Neural cell (in vitro differentiated cells): ENCODE data around the gene RALGDS. TPM values are rescaled to one million over a fixed set of nuclear protein-coding genes. Genes with fewer than 3 reads are reported as not detected.
A peak's percentile ranks its signal among the peaks of the same experiment; 100 is the strongest.

Experiments
- H2AFZ ChIP-seq: fragments of 200-600, 300-800 bp; sonication (generic), shearing (Covaris generic); 2 replicates; pipeline ENCODE4 v1.6.0; 2014; ENCODE audit warnings: low read depth, mild to moderate bottlenecking, antibody characterized with exemption, low read length, moderate library complexity
- H3F3A ChIP-seq: fragments of 200-600 bp; shearing (Covaris generic); 2 replicates; pipeline ENCODE4 v1.6.1; 2016; ENCODE audit warnings: mild to moderate bottlenecking, moderate library complexity, mixed read lengths, antibody characterized with exemption, low read length; ENCODE audit not compliant: insufficient read depth, poor library complexity, severe bottlenecking
- H3K27ac ChIP-seq: fragments of 200-600, 300-800 bp; sonication (generic), shearing (Covaris generic); 2 replicates; pipeline ENCODE4 v1.5.1; 2014; ENCODE audit warnings: mild to moderate bottlenecking, low read length, moderate library complexity
- H3K27me3 ChIP-seq: fragments of 300-800, 200-600 bp; sonication (generic), shearing (Covaris generic); 2 replicates; pipeline ENCODE4 v1.6.0; 2014; ENCODE audit warnings: mild to moderate bottlenecking, low read depth, low read length, moderate library complexity; ENCODE audit not compliant: insufficient read depth
- H3K36me3 ChIP-seq: fragments of 300-800, 200-600 bp; sonication (generic), shearing (Covaris generic); 2 replicates; pipeline ENCODE4 v1.5.1; 2014; ENCODE audit warnings: mild to moderate bottlenecking, antibody characterized with exemption, low read length, moderate library complexity; ENCODE audit not compliant: insufficient read depth
- H3K4me2 ChIP-seq: fragments of 300-800, 200-600 bp; sonication (generic), shearing (Covaris generic); 2 replicates; pipeline ENCODE4 v1.6.0; 2014; ENCODE audit warnings: mild to moderate bottlenecking, low read length
- H3K4me3 ChIP-seq: fragments of 300-800, 200-600 bp; sonication (generic), shearing (Covaris generic); 2 replicates; pipeline ENCODE4 v1.5.1; 2014; ENCODE audit warnings: mild to moderate bottlenecking, low read length, moderate library complexity
- H3K79me2 ChIP-seq: fragments of 200-600 bp; shearing (Covaris generic); replicated peaks from 2 replicates; pipeline ENCODE4 v1.6.0; 2014; ENCODE audit warnings: mild to moderate bottlenecking, low read length, moderate library complexity; ENCODE audit not compliant: insufficient read depth
- H3K9ac ChIP-seq: fragments of 300-800, 200-600 bp; sonication (generic), shearing (Covaris generic); 2 replicates; pipeline ENCODE4 v1.6.1; 2016; ENCODE audit warnings: mild to moderate bottlenecking, low read length, mixed read lengths
- H3K9me2 ChIP-seq: fragments of 200-600 bp; shearing (Covaris generic); 2 replicates; pipeline ENCODE4 v1.6.1; 2016; ENCODE audit warnings: mild to moderate bottlenecking, low read length, mixed read lengths; ENCODE audit not compliant: insufficient read depth
- H3K9me3 ChIP-seq: fragments of 200-600, 300-800 bp; sonication (generic), shearing (Covaris generic); 2 replicates; pipeline ENCODE4 v1.6.1; 2016; ENCODE audit warnings: mild to moderate bottlenecking, mixed run types, low read length, moderate library complexity, mixed read lengths
- H4K20me1 ChIP-seq: fragments of 200-600 bp; shearing (Covaris generic); 2 replicates; pipeline ENCODE4 v1.6.1; 2016; ENCODE audit warnings: mild to moderate bottlenecking, mixed run types; ENCODE audit not compliant: insufficient read depth
- EP300 ChIP-seq: fragments of 450-650 bp; conservative IDR thresholded peaks from 2 replicates; pipeline ENCODE4 v1.6.1; 2014; ENCODE audit warnings: antibody characterized with exemption, mild to moderate bottlenecking, moderate library complexity; ENCODE audit not compliant: poor library complexity, severe bottlenecking
- EZH2 ChIP-seq: fragments of 200-600, 300-800 bp; shearing (Covaris generic), sonication (generic); IDR thresholded peaks from 2 replicates; pipeline ENCODE4 v1.6.1; 2014; ENCODE audit warnings: antibody characterized with exemption, low read length, borderline replicate concordance, mild to moderate bottlenecking; ENCODE audit not compliant: insufficient read depth, poor library complexity, severe bottlenecking
- MXI1 ChIP-seq: fragments of 450-650 bp; conservative IDR thresholded peaks from 2 replicates; pipeline ENCODE4 v1.6.1; 2014; ENCODE audit warnings: antibody characterized with exemption, mild to moderate bottlenecking; ENCODE audit not compliant: poor library complexity, severe bottlenecking
- POLR2AphosphoS5 ChIP-seq: IDR thresholded peaks from 2 replicates; pipeline ENCODE4 v1.6.1; 2012
- RAD21 ChIP-seq: fragments of 450-650 bp; conservative IDR thresholded peaks from 2 replicates; pipeline ENCODE4 v1.6.1; 2014; ENCODE audit warnings: antibody characterized with exemption, mild to moderate bottlenecking, moderate library complexity
- SMC3 ChIP-seq: fragments of 450-650 bp; conservative IDR thresholded peaks from 2 replicates; pipeline ENCODE4 v1.6.1; 2014; ENCODE audit warnings: antibody characterized with exemption, mild to moderate bottlenecking, moderate library complexity; ENCODE audit not compliant: poor library complexity
- TAF1 ChIP-seq: IDR thresholded peaks from 2 replicates; pipeline ENCODE4 v1.6.1; 2012; ENCODE audit warnings: low read depth
- polyA plus RNA-seq: library from polyadenylated mRNA; depleted of rRNA; stranded (reverse); fragments of >200 nt; gene quantifications from 2 replicates; pipeline ENCODE4 v1.2.3, GENCODE V29; 2014
- TF ChIP-seq, protein P1 (sequence below): IDR thresholded peaks from 2 replicates; pipeline ENCODE4 v1.6.1; 2012; ENCODE audit warnings: borderline replicate concordance
- TF ChIP-seq, protein P2 (sequence below): fragments of 450-650 bp; IDR thresholded peaks from 2 replicates; pipeline ENCODE4 v1.5.1; 2014; ENCODE audit warnings: antibody characterized with exemption, mild to moderate bottlenecking, moderate library complexity; ENCODE audit not compliant: poor library complexity, severe bottlenecking

Gene RALGDS
- polyA plus RNA-seq, 1 donor from 2014 or later, result 174 TPM

DNA sequence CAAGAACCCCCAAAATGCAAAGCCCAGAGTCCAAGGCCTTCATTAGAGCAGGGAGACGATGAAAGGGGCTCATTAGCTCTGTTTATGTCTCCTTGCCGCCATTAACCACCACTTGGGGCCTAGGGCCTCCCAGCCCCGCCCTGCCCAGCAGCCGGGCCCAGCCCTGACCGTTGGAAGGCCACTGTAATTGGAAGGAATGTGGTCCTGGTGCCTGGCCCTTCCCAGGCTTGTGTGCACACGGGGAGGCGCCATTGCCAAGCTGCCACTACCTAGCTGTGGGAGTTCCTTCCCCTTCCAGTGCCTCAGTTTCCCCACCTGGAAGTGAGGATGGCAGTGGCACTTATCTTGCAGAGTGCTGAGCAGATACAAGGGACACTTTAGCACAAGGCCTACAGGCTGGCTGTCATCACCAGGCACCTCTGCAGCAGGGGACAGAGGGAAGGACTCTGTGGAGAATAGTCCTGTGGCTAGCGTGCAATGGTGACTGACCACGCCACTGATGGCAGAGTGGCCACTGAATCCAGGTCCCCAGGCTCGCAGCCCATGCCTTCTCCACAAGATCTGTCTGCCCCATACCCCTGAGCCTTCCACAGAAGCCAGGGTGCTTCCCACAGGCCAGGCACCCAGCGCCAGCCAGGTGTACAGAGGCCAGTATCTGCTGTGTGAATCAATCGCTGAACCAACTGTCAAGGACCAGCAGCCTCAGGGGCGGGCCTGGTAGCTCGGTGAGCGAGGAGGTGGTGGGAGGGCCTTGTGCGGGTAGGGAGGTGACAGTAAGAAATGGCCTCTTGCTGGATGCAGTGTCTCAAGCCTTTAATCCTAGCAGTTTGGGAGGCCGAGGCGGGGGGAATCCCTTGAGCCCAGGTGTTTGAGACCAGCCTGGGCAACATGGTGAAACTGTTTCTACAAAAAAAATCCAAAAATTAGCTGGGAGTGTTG, 21.9 kb upstream of the RALGDS start:
- Histone ChIP-seq H3K4me2 (no peak overlapping the region), H3K36me3 (no peaks in the 10 kb centered on the region), H3K9ac (peak overlapping the region; percentile 11), H3K9me2 (no peaks in the 10 kb centered on the region), H4K20me1 (no peaks in the 10 kb centered on the region), H3K79me2 (peaks cover 87% of the 10 kb centered on the region), H3K27me3 (no peaks in the 10 kb centered on the region), H2AFZ (no peak overlapping the region), H3K4me3 (peak overlapping the region; percentile 28), H3F3A (no peaks in the 10 kb centered on the region), H3K9me3 (no peaks in the 10 kb centered on the region), H3K27ac (peak overlapping the region; percentile 31)
- TF ChIP-seq MXI1, result no peak
- TF ChIP-seq TAF1, result no peak
- TF ChIP-seq EP300, result no peak

DNA sequence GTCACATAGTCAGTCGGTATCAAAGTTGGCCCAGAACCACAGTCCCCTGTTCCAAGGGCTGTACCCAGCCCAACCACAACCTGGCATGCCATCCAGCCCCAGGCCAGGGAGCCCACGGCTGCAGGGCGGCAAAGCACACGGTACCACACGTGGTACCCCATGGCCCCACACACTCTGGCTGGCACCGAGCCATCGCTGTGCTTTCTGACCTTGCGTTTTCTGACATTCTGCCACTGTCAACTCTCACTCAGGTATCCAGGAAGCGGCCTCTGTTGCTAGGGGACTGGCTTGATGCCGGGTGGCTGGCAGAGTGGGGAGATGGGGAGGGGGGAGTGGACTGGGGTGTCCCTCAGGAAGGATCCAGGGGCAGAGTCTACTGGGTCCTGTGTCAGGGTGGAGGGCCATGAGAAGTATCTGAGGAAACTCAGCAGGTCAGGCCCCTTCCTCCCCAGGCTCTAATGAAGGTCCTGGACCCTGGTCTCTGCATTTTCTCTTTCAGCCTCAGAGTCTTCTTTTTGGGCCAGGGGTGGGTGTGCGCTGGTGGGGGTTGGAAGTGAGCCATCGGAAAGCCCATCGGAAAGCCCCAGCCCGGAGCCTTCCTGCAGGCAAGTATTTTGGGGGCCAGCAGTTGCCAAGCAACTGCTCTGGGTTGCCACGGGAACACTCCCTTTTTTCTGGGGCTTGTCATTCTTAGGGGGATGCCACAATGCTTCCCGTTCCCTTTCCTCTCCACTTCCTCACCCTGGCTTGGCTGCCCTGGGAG, 21.0 kb upstream of the RALGDS start:
- no peaks in the 10 kb centered on the region for H3K9me3 ChIP-seq
- no peak for TF ChIP-seq EP300
- TF ChIP-seq POLR2AphosphoS5, result no peak
- no peak for TF ChIP-seq SMC3
- TF ChIP-seq, protein P1, sequence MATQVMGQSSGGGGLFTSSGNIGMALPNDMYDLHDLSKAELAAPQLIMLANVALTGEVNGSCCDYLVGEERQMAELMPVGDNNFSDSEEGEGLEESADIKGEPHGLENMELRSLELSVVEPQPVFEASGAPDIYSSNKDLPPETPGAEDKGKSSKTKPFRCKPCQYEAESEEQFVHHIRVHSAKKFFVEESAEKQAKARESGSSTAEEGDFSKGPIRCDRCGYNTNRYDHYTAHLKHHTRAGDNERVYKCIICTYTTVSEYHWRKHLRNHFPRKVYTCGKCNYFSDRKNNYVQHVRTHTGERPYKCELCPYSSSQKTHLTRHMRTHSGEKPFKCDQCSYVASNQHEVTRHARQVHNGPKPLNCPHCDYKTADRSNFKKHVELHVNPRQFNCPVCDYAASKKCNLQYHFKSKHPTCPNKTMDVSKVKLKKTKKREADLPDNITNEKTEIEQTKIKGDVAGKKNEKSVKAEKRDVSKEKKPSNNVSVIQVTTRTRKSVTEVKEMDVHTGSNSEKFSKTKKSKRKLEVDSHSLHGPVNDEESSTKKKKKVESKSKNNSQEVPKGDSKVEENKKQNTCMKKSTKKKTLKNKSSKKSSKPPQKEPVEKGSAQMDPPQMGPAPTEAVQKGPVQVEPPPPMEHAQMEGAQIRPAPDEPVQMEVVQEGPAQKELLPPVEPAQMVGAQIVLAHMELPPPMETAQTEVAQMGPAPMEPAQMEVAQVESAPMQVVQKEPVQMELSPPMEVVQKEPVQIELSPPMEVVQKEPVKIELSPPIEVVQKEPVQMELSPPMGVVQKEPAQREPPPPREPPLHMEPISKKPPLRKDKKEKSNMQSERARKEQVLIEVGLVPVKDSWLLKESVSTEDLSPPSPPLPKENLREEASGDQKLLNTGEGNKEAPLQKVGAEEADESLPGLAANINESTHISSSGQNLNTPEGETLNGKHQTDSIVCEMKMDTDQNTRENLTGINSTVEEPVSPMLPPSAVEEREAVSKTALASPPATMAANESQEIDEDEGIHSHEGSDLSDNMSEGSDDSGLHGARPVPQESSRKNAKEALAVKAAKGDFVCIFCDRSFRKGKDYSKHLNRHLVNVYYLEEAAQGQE, result no peak
- TF ChIP-seq TAF1, result no peak
- no peak for TF ChIP-seq RAD21
- TF ChIP-seq EZH2, result no peak
- TF ChIP-seq MXI1, result no peak
- TF ChIP-seq, protein P2, sequence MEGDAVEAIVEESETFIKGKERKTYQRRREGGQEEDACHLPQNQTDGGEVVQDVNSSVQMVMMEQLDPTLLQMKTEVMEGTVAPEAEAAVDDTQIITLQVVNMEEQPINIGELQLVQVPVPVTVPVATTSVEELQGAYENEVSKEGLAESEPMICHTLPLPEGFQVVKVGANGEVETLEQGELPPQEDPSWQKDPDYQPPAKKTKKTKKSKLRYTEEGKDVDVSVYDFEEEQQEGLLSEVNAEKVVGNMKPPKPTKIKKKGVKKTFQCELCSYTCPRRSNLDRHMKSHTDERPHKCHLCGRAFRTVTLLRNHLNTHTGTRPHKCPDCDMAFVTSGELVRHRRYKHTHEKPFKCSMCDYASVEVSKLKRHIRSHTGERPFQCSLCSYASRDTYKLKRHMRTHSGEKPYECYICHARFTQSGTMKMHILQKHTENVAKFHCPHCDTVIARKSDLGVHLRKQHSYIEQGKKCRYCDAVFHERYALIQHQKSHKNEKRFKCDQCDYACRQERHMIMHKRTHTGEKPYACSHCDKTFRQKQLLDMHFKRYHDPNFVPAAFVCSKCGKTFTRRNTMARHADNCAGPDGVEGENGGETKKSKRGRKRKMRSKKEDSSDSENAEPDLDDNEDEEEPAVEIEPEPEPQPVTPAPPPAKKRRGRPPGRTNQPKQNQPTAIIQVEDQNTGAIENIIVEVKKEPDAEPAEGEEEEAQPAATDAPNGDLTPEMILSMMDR, result no peak
- no peak overlapping the region for H2AFZ ChIP-seq
- peak overlapping the region; percentile 28 for H3K4me3 ChIP-seq
- no peak overlapping the region for H3K4me2 ChIP-seq
- no peaks in the 10 kb centered on the region for H4K20me1 ChIP-seq
- peaks cover 83% of the 10 kb centered on the region for H3K79me2 ChIP-seq
- H3K27me3 ChIP-seq, result no peaks in the 10 kb centered on the region
- peak overlapping the region; percentile 31 for H3K27ac ChIP-seq
- H3K9ac ChIP-seq, result peak overlapping the region; percentile 11
- H3F3A ChIP-seq, result no peaks in the 10 kb centered on the region
- no peaks in the 10 kb centered on the region for H3K36me3 ChIP-seq
- no peaks in the 10 kb centered on the region for H3K9me2 ChIP-seq
